GM12891 (cell line): ENCODE data around the gene DDO.
A peak's percentile ranks its signal among the peaks of the same experiment; 100 is the strongest.

ENCODE experiments used
- POLR2A ChIP-seq: IDR thresholded peaks from 2 replicates; pipeline ENCODE4 v1.6.1; 2011; ENCODE audit warnings: low read depth, low read length, control low read depth
- POLR2AphosphoS5 ChIP-seq: IDR thresholded peaks from 2 replicates; pipeline ENCODE4 v1.6.1; 2011; ENCODE audit warnings: low read depth, low read length, control low read depth
- SPI1 ChIP-seq: IDR thresholded peaks from 2 replicates; pipeline ENCODE4 v1.6.1; 2011; ENCODE audit warnings: low read depth, low read length, control low read depth
- TAF1 ChIP-seq: IDR thresholded peaks from 2 replicates; pipeline ENCODE4 v1.6.1; 2011; ENCODE audit warnings: low read depth, low read length, control low read depth

GRCh38 chr6:110366256-110366655, 49.1 kb downstream of the DDO start:
- TF ChIP-seq POLR2AphosphoS5 (no peak), TAF1 (no peak), POLR2A (no peak), SPI1 (0 out of 2 replicates have a peak, but pooled peaks have one; percentile 6)
